ENCODE measurements around the gene KSR1.

- TF ChIP-seq CTCF (IDR thresholded peaks at IDR 0.05), result no peak
- TF ChIP-seq POLR2A (IDR thresholded peaks at IDR 0.05), result no peak
These were observed 26.4 kb upstream of the KSR1 start for GRCh38 chr17:27429666-27430382.

Data from testis (tissue), 2 donors.